Measurements from ENCODE around the gene ZBTB21. TPM values are rescaled to one million over a fixed set of nuclear protein-coding genes. Genes with fewer than 3 reads are reported as not detected.

The ZBTB21 gene
- 6.2 TPM in 2 replicates for total RNA-seq (2014; rRNA removed; shearing (Covaris generic))
- 5.3 and 8.9 TPM in 2 replicates for polyA plus RNA-seq (2015; cell fraction: cytosol; rRNA removed)
- 14.0 and 16.5 TPM in 2 replicates for polyA plus RNA-seq (2015; cell fraction: nucleus; rRNA removed)

DNA sequence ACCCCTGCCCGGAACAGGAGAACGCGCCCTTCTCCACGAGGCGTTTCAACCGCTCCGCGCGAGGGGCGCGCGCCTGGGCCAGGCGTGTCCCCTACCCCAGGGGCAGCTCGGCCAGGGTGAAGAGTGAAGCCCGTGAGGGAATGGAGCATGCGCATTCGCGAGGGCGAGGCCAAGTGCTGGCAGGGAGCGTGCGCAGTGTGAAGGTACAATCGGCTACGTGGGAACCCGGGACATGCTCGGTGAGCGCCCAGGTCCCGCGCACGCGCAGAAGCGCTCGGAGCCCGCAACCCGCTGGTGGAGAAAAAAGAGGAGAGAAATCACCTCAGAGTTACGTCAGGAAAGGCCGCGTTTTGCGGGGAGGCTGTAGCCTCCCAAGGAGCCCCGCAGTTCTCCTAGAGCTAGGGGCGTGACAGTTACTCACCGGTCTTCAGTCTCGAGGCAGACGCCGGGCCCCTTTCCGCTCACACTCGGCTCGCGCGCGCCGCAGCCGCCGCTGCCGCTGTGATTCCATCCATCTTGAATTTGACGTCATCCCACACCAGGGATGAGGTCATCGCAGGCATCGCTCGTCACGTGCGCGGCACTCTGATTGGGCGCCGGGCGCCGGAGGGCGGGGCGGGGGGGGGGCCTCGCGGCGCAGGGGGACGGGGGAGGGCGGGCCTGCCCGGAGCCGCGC is at the start of gene ZBTB21:
Gene ZBTB21, minus strand, starts transcription at position 530 of the 676 bp plus-strand sequence. CDS start 16,265 bp downstream, outside the sequence.
- DNase-seq (ENCODE audit: low read depth, low spot score) = peak; percentile 97
- in situ Hi-C loops (cut with HindIII; ENCODE audit: low pct_unique_long_range_greater_than_20kb, low sequenced_read_pairs) = no loop called here

DNA sequence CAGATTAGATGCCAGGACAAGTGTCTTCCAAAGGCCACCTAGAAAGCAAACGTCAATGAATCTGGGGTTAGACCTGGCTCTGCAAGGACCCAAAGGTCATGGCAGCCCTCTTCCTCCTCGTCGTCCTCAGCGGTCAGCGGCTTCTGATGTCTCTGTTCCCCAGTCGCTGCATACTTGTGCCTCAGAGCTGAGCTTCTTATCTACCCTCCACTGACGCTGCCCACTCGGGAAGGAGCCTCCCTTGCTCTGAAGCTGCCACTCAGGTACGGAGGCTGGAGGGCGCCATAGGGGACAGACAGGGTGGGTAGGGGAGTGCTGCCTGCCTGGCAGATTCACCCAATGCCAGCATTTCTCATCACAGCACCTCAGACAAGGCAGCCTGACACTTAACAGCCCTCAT is 49.6 kb upstream of the ZBTB21 start:
- DNase-seq (ENCODE audit: low read depth, low spot score) = no peak
- in situ Hi-C loops (cut with HindIII; ENCODE audit: low pct_unique_long_range_greater_than_20kb, low sequenced_read_pairs) = no loop called here

DNA sequence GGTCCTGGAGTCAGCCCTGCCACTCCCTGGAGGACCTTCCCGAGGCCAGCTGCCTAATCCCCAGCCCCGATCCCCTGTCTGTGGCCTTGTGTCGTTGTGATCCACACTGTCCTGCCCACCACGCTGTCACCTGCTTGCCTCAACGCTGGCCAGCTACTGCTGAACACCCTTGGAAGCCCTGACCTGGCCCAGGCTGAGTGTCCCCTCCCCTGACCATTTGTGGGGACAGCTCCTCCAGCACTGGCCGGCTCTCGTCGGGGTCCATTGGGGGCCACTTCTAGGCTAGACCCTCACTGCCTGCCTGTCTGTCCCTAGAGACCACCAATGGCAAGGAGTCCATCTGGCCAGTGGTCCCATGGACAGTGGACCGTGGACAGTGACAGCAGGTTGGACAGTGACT is 49.0 kb upstream of the ZBTB21 start:
- no peak for DNase-seq (ENCODE audit: low read depth, low spot score)
- in situ Hi-C loops (cut with HindIII; ENCODE audit: low pct_unique_long_range_greater_than_20kb, low sequenced_read_pairs) = no loop called here

DNA sequence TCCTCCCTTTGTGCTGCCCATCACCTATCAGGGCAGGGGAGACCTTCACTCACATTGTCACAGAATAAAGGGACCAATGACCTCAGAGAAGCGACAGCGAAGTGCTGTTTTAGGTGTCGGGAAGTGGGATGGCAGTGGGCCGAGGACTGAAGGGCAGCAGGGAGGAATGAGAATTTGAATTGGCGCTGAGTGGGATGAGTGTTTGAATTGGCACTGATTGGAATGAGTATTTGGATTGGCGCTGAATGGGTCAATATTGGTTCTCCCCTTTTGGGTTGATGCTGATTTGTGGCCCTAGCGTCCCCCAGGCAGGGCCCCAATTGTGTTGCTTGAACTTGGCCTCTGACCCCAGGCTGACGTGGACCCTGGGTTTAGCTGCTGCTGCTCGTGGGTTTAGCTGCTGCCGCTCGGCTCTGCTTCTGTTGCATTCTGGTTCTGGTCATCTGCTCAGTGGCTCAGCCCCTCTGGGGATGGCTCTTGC is 48.5 kb upstream of the ZBTB21 start:
- no peak for DNase-seq (ENCODE audit: low read depth, low spot score)
- in situ Hi-C loops (cut with HindIII; ENCODE audit: low pct_unique_long_range_greater_than_20kb, low sequenced_read_pairs) = no loop called here

DNA sequence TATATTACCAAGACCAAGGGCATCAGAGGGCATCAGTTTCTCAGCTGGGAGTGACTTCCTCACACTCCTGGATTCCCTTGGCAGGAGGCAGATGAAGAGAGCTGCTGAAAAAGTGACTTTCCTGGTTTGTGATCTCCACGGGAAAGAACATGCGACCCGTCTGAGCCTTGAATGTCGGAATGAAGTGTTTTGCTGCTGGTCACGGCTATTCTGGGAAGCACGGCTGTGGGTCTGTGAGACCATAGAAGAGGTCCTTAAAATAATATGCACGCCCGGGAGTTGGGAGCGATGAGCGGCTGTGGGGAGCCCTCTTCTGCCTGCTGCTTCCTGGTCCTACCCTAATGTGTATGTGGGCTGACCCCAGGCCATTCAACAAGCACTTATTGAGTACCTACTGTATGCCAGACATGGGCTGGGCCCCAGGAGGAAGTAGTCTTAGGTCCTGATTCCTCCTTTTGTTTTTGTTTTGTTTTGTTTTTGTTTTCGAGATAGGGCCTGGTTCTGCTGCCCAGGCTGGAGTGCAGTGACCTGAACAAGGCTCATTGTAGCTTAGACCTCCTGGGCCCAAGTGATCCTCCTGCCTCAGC is 47.8 kb upstream of the ZBTB21 start:
- in situ Hi-C loops (cut with HindIII; ENCODE audit: low pct_unique_long_range_greater_than_20kb, low sequenced_read_pairs) = no loop called here
- no peak for DNase-seq (ENCODE audit: low read depth, low spot score)

DNA sequence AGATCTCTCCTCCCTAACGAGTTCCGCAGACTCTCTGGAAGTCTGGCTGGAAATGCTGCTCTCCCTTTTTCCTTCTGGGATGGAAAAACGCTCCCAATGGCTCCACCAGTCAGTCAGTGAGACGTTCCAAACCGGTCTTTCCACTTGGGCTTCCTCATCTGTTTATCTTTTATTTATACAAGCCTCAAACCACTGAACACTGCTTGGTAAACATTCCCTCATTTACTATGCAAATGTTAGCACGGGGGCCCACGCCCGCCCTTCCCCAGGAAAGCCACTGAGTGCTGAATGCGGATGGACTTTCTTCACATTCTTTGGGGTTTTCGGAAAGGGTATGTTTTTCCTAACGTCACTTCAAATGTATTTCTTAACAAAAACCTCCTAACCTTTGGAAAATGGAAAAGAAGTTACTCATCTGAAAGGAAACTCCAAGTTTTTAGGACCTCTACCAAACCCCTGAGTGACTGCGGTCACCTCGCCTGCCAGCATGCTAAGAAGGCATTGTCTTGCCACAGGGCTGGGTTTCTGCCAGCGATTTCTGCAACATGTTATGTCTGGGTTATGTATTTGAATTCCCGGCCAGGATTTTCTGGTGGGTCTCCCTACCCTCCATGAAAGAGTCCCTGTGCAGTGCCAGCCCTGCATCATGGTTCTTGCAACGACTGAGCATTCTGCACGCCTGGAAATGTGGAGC is 47.0 kb upstream of the ZBTB21 start:
- DNase-seq (ENCODE audit: low read depth, low spot score) = no peak
- in situ Hi-C loops (cut with HindIII; ENCODE audit: low pct_unique_long_range_greater_than_20kb, low sequenced_read_pairs) = no loop called here

DNA sequence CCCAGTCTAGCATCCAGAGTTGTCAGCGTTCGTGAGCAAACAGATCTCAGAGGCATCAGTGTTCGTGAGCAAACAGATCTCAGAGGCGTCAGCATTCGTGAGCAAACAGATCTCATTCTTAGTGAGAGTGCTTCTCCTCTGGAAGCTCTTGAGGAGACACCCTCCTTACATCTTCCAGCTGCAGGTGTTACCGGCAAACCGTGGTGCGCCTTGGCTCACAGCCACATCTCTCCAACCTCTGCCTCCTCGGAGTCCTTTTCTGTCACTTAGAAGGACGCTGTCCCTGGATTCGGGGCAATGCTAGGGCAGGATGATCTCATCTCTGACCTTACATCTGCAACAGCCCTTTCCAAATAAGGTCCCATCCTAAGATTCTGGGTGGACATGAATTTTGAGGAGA is 46.3 kb upstream of the ZBTB21 start:
- DNase-seq (ENCODE audit: low read depth, low spot score) = no peak
- in situ Hi-C loops (cut with HindIII; ENCODE audit: low pct_unique_long_range_greater_than_20kb, low sequenced_read_pairs) = no loop called here

DNA sequence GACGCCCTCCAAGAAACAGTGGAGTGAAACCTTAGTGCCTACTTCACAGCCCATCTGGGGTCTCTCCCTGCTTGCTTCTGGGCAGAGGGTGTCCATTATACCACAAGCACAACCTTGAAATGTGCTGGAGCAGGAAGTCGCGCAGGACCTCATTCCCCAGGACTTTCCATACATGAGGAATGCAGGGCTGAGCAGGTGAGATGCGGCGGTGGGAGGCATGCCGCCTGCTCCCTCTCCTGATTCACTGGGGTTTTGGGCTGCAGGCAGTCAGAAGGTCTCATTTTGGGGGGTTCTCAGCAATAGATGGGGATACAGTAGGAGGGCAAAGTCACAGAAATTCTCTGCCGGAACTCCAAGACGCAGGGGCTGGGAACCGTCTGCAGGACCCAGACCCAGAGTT is 45.3 kb upstream of the ZBTB21 start:
- in situ Hi-C loops (cut with HindIII; ENCODE audit: low pct_unique_long_range_greater_than_20kb, low sequenced_read_pairs) = no loop called here
- DNase-seq (ENCODE audit: low read depth, low spot score) = no peak

DNA sequence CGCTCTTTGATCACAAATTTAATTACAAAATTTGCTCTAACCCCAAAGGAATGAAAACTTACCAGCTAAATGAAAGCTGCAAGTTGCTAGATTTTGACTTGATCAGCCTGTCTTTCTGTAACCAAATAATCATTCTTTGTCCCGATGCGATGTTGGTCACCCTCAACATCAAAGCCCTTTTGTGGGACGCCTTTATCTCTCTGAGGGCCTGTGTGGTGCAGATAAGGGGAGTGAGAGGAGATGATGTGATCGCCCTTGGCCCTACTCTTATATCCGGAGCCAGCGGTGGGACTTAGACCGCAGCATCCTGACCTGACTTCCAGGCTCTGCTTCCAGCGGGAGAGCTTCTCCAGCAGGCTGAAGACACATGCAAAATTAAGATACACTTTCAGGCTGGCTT is 41.6 kb upstream of the ZBTB21 start:
- DNase-seq (ENCODE audit: low read depth, low spot score) = no peak
- in situ Hi-C loops (cut with HindIII; ENCODE audit: low pct_unique_long_range_greater_than_20kb, low sequenced_read_pairs) = no loop called here

DNA sequence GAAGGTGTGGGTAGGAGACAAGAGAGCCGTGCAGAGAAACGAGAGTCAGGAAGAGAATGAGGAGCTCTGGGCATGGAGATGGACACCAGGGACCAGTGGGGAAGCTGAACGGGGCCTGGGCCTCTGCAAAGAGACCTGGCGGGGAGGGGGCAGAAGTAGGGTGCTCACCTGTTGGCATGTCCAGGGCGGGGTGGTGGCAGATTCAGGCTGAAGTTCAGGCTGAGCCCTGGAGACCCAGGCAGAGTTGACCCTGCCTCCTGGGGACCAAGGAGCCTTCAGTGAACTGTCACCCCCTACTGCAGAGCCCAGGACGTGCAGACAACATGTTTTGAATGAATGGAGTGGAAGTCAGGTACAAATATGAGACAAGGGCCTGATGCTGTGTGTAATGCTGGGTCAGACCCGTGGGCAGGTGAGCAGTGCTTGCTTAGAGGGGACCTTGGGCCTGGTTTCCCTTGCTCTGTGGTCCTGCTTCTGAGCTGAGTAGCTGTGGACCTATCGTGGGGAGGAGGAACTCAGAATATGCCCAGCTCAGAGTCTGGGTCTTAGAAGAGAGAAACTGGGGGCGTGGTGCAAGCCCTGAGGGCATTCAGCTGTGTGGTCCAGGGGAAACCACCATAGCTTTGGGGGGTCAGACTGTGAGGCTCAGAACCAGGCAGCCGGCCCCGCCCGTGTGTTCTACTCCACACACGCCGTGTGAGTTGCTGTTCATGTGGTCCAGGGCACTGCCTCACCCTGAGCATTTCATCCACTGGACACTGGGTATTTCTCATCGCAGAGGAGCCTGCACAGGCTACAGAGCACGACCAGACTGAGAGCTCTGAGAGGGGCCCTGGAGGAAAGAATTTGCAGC is 39.6 kb upstream of the ZBTB21 start:
- in situ Hi-C loops (cut with HindIII; ENCODE audit: low pct_unique_long_range_greater_than_20kb, low sequenced_read_pairs) = no loop called here
- DNase-seq (ENCODE audit: low read depth, low spot score) = no peak

DNA sequence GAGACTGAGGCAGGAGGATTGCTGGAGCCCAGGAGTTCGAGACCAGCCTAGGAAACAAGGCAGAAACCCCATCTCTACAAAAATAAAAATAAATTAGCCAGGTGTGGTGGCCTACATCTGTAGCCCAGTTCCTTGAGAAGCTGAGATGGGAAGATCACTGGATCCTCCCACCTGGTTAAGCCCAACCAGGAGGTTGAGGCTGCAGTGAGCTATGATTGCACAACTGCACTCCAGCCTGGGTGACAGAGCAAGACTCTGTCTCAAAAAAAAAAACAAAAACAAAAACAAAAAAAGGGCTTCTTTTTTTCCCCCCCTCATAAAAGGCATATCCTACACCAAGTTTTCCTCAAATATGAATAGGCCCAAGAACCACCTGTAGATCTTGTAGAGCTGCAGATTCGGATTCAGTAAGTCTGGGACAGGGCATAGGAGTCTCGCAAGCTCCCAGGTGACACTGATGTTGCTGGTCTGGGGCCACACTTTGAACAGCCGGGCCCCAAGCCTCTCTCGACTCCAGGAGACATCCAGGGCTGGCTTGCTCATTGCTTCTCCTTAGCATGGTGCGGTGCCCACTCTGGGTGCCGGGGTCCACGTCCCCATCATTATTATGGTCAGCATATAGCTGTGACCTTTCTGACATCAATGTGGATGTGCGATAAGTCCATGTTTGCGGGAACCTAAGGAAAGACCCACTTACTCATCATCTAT is 38.9 kb upstream of the ZBTB21 start:
- in situ Hi-C loops (cut with HindIII; ENCODE audit: low pct_unique_long_range_greater_than_20kb, low sequenced_read_pairs) = no loop called here

DNA sequence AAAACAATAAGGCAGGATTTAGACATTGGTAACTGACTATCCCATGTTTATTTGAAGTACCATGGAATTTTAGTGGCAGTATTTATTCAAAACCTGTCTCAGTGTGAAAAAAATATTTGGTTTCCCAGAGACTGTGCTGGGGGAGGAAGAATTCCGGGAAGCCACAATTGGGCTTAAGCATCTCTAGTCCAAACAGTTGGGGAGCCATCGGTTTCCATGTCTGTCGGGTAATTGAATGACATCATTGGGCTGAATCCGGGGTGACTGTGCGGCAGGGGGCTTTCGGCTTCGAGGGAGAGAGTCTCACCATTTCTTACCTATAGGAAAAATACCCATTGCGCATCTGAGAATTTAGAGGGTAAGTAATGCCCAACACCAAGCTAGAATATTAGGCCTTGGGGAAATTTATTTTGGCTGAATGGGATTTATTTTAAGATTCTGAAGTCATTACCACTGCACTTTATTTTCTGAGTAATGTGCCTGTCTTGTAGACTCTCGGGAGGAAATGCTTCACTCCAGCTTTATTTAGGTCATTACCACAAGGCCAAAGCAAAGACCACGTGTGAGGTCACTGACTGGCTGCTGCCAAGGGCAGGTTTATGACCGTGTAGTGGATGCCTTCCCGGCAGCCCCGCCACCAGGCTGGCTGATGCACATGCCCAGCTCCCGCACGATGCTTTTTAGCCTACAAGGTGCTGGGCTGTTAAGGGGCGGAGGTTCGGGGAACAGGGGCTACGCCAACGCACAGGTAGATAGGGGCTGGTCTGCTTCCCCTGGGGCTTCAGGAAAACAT is 37.9 kb upstream of the ZBTB21 start:
- in situ Hi-C loops (cut with HindIII; ENCODE audit: low pct_unique_long_range_greater_than_20kb, low sequenced_read_pairs) = no loop called here
- peak; percentile 2 for DNase-seq (ENCODE audit: low read depth, low spot score)

More for the DNA sequence above, 38.9 kb upstream of the ZBTB21 start:
- DNase-seq (ENCODE audit: low read depth, low spot score) = no peak

DNA sequence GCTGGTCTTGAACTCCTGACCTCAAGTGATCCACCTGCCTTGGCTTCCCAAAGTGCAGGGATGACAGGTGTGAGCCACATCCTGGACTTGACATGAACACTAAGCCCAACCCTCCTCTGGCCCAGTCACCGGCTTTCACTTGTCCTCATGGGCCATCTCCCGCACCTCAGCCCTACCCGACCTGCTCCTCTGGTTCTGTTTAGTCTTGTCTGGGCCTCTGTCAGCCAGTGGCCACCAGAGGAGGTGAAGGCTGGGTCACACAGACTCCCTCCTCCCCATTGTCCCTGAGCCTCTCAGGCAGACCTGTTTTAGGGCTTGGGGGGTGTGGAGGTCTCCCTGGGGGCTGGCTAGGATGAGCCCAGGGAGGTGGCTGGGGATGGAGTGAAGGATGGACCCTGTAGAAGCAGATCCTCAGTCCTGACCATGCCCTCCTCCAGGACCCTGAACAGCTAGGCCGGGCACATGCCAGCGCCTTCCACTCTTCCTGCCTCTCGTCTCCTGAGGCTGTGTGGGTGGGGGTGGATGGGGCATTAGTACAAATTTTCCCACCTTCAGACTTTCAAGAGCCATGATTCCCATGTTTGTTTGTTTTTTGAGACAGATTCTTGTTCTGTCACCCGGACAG is 34.8 kb upstream of the ZBTB21 start:
- in situ Hi-C loops (cut with HindIII; ENCODE audit: low pct_unique_long_range_greater_than_20kb, low sequenced_read_pairs) = no loop called here
- no peak for DNase-seq (ENCODE audit: low read depth, low spot score)

DNA sequence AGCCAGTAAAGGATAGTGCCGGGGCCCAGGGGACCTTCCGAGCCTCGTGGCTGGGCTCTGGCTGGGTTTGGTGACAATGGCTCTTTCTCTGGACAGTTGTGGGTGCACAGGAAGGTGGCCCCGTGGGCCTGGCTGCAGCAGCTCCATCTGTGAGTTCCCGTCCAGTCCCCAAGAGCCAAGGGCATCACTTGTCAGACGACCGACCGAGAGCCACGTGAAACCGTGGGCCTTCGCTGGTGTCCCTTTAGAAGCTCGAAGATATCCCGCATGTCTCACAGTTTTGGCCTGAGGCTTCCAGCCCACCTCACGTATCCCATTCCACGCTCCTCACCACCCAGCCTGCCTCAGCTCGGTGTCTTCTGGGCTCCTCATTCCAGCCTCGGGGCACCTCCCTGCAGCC is 33.8 kb upstream of the ZBTB21 start:
- DNase-seq (ENCODE audit: low read depth, low spot score) = no peak
- in situ Hi-C loops (cut with HindIII; ENCODE audit: low pct_unique_long_range_greater_than_20kb, low sequenced_read_pairs) = no loop called here

DNA sequence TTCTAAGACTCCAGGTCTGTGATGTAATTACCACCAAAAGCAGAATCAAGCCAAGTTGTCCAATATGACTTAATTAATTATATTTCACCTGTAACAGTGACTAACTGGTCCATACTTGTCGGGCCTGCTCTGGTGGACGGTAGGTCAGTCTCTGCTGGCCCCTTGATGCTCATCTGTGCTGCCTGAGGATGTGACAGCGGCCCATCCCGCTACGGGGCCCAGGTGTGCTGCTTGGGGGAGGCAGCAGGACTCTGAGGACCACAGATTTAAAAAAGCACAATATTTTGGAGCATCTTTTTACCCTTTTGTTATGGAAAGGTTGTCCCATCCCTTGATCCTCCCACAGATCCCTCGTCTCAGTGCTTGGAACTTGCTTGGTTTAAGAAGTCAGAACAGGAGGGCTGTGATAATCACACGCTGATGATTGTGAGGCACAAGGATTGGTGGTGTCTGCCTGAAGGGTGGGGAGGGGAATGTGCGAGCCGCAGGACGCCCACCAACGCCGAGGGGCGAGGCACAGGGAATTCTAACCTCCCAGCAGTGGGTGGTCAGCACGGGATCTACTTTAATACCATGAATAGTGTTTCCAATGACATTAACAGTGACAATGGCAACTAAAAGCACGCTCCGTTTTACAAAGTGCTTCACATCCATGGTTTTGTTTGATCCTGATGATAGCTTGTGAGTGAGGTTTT is 33.2 kb upstream of the ZBTB21 start:
- no peak for DNase-seq (ENCODE audit: low read depth, low spot score)
- in situ Hi-C loops (cut with HindIII; ENCODE audit: low pct_unique_long_range_greater_than_20kb, low sequenced_read_pairs) = no loop called here

DNA sequence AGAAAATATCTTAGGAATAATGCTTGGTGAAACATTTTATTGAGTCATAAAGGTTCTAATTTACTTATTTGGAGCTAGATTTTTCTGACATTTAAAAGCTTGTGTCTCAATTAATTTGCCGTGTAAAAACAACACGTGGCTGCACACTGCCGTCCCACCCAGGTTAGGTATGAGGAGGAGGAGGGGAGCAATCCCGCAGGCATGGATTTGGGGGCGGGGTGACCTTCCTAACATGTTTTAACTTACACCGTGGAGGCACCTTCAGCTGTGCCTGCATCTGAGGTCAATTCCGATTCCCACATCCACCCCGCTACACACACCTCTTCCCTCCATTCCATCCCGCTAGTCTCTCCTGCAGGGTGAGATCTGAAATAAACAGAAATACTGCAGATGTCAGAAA is 32.5 kb upstream of the ZBTB21 start:
- DNase-seq (ENCODE audit: low read depth, low spot score) = no peak
- in situ Hi-C loops (cut with HindIII; ENCODE audit: low pct_unique_long_range_greater_than_20kb, low sequenced_read_pairs) = no loop called here
